K562 (cell line): ENCODE data around the gene NUP98. TPM values are rescaled to one million over a fixed set of nuclear protein-coding genes. Genes with fewer than 3 reads are reported as not detected.

Experiments used
- ATAC-seq: fragments of 200-7000 bp; cut with Tn5 transposase; 3 replicates; pipeline ENCODE4 v1.9.1; 2020; ENCODE audit warnings: moderate library complexity
- BruUV-seq: library from RNA; stranded (reverse); fragments of 400-500 nt; replicated peaks from 2 replicates; lab custom pipeline; 2021; lab: Mats Ljungman, UMichigan
- CTCF ChIA-PET: fragments of 300-600 bp; formaldehyde crosslinking; extraction: SDS; loops from one replicate; lab custom pipeline; 2021; ENCODE audit warnings: low intra/inter-chr PET ratio; lab: Yijun Ruan, JAX
- POLR2A ChIA-PET: fragments of 300-600, 350-650 bp; sonication (Branson Sonifier 250); formaldehyde crosslinking; extraction: SDS; loops from one replicate; lab custom pipeline; 2021; ENCODE audit warnings: antibody characterized with exemption, inconsistent platforms; lab: Yijun Ruan, JAX
- DNase-seq, 4 experiments: peaks; one replicate each; pipeline versions ENCODE4 v3.0.0 to v3.0.0-alpha.2; 2011 to 2018; ENCODE audit warnings: low spot score in 3 of 4, mixed read lengths in 3 of 4; ENCODE audit errors: extremely low read depth in 1 of 4
- FAIRE-seq: peaks from 2 replicates; lab custom pipeline; 2011; peaks lifted over from hg19 to GRCh38; lab: Jason Lieb, UNC
- H2AFZ ChIP-seq: 2 replicates; pipeline ENCODE4 v1.6.0; 2011; ENCODE audit warnings: low read depth, low read length, control low read depth, inconsistent platforms
- H3K27ac ChIP-seq: fragments of 200-600 bp; 3 replicates; pipeline ENCODE4 v1.8.0; 2011; ENCODE audit warnings: low read depth, mild to moderate bottlenecking, control low read depth, inconsistent platforms, low read length, moderate library complexity, mixed read lengths; ENCODE audit errors: extremely low read depth
- H3K27me3 ChIP-seq, 2 experiments: fragments of 300-600 bp in 1 of 2; 2 replicates in 1 of 2; 3 replicates in 1 of 2; pipeline versions ENCODE4 v1.6.0 to v1.8.0; 2011; ENCODE audit warnings: inconsistent platforms in 2 of 2, low read length in 2 of 2, mild to moderate bottlenecking in 1 of 2, mixed read lengths in 1 of 2, moderate library complexity in 1 of 2; ENCODE audit not compliant: control insufficient read depth in 2 of 2, insufficient read depth in 2 of 2
- H3K36me3 ChIP-seq: fragments of 300-600 bp; 3 replicates; pipeline ENCODE4 v1.8.0; 2011; ENCODE audit warnings: mild to moderate bottlenecking, low read length, inconsistent platforms; ENCODE audit not compliant: control insufficient read depth, insufficient read depth
- H3K4me1 ChIP-seq, 2 experiments: fragments of 200-600 bp in 1 of 2; replicated peaks in 1 of 2; 2 replicates in 1 of 2; 3 replicates in 1 of 2; pipeline versions ENCODE4 v1.5.1 to v1.8.0; 2011; ENCODE audit warnings: inconsistent platforms in 2 of 2, low read length in 2 of 2, mild to moderate bottlenecking in 1 of 2, mixed read lengths in 1 of 2, moderate library complexity in 1 of 2; ENCODE audit not compliant: control insufficient read depth in 2 of 2, insufficient read depth in 2 of 2
- H3K4me2 ChIP-seq: 2 replicates; pipeline ENCODE4 v1.6.1; 2011; ENCODE audit warnings: low read length, control low read depth, inconsistent platforms, mixed read lengths; ENCODE audit not compliant: insufficient read depth
- H3K4me3 ChIP-seq: fragments of 200-600 bp; sonication (generic), shearing (Covaris generic); 2 replicates; pipeline ENCODE4 v1.5.1; 2016; ENCODE audit warnings: control low read depth, inconsistent platforms
- H3K79me2 ChIP-seq: fragments of 200-600 bp; 3 replicates; pipeline ENCODE4 v1.8.0; 2011; ENCODE audit warnings: low read length, inconsistent platforms; ENCODE audit not compliant: control insufficient read depth, insufficient read depth
- H3K9ac ChIP-seq, 2 experiments: 2 replicates each; pipeline versions ENCODE4 v1.6.0 to v1.6.1; 2011; ENCODE audit warnings: low read depth in 2 of 2, low read length in 2 of 2, control low read depth in 1 of 2, inconsistent platforms in 1 of 2, mild to moderate bottlenecking in 1 of 2, mixed read lengths in 1 of 2; ENCODE audit not compliant: insufficient read depth in 1 of 2
- H3K9me1 ChIP-seq: one replicate; pipeline ENCODE4 v1.6.0; 2011; ENCODE audit warnings: inconsistent platforms, mild to moderate bottlenecking, low read length, moderate library complexity; ENCODE audit not compliant: control insufficient read depth, insufficient read depth
- H3K9me3 ChIP-seq: replicated peaks from 2 replicates; pipeline ENCODE4 v1.5.1; 2011; ENCODE audit warnings: low read depth, low read length, inconsistent platforms; ENCODE audit not compliant: control insufficient read depth, insufficient read depth
- H4K20me1 ChIP-seq: replicated peaks from 2 replicates; pipeline ENCODE4 v1.6.1; 2011; ENCODE audit warnings: low read length, inconsistent platforms, mixed read lengths; ENCODE audit not compliant: control insufficient read depth, insufficient read depth
- ARID1B ChIP-seq: fragments of 450-650 bp; IDR thresholded peaks from 2 replicates; pipeline ENCODE4 v1.6.1; 2016; ENCODE audit warnings: antibody characterized with exemption, mild to moderate bottlenecking, inconsistent platforms
- E4F1 ChIP-seq: fragments of 250-450 bp; sonication (Bioruptor Pico); IDR thresholded peaks from 2 replicates; pipeline ENCODE4 v1.5.0; 2021; ENCODE audit warnings: mild to moderate bottlenecking, borderline replicate concordance
- GATA2 ChIP-seq: sonication (generic); formaldehyde crosslinking; IDR thresholded peaks from 2 replicates; pipeline ENCODE4 v1.4.0; 2020; ENCODE audit warnings: mild to moderate bottlenecking, missing genetic modification reagents
- GTF3C2 ChIP-seq: IDR thresholded peaks from 3 replicates; pipeline ENCODE4 v1.6.1; 2011; ENCODE audit warnings: borderline replicate concordance, mild to moderate bottlenecking, moderate library complexity; ENCODE audit not compliant: insufficient read length; ENCODE audit errors: extremely low read depth
- MTA1 ChIP-seq: fragments of 450-650 bp; IDR thresholded peaks from 2 replicates; pipeline ENCODE4 v1.6.1; 2017; ENCODE audit warnings: borderline replicate concordance
- MYNN ChIP-seq, 2 experiments: sonication (generic); formaldehyde crosslinking in 1 of 2; IDR thresholded peaks; 2 replicates each; pipeline versions ENCODE4 v1.5.0 to v1.6.1; 2016 to 2020; ENCODE audit warnings: antibody characterized with exemption in 1 of 2, missing genetic modification reagents in 1 of 2
- NRF1 ChIP-seq, 2 experiments: fragments of 450-650 bp; IDR thresholded peaks in 1 of 2; conservative IDR thresholded peaks in 1 of 2; 2 replicates each; pipeline ENCODE4 v1.6.1; 2014; ENCODE audit warnings: mild to moderate bottlenecking in 2 of 2
- NUFIP1 ChIP-seq: fragments of 450-650 bp; IDR thresholded peaks from 2 replicates; pipeline ENCODE4 v1.6.1; 2018; ENCODE audit not compliant: partially characterized antibody
- TRIM24 ChIP-seq, 2 experiments: fragments of 450-650 bp; IDR thresholded peaks; 2 replicates each; pipeline ENCODE4 v1.6.1; 2016
- USF2 ChIP-seq: sonication (generic); formaldehyde crosslinking; IDR thresholded peaks from 2 replicates; pipeline ENCODE4 v1.5.0; 2020; ENCODE audit warnings: missing genetic modification reagents
- ZBTB12 ChIP-seq: fragments of 250-450 bp; sonication (Bioruptor Pico); IDR thresholded peaks from 2 replicates; pipeline ENCODE4 v1.4.0; 2020
- ZC3H11A ChIP-seq: IDR thresholded peaks from 2 replicates; pipeline ENCODE4 v1.6.1; 2012; ENCODE audit warnings: low read depth, low read length, improper control_type of control experiment
- ZNF511 ChIP-seq: sonication (generic); formaldehyde crosslinking; IDR thresholded peaks from 2 replicates; pipeline ENCODE4 v1.8.0; 2022; ENCODE audit warnings: mild to moderate bottlenecking, missing genetic modification reagents
- in situ Hi-C: fragments of 300-500 bp; cut with MboI; formaldehyde crosslinking; loops from 4 replicates; pipeline ENCODE4 v1.15.0; 2018; ENCODE audit warnings: inconsistent platforms, mixed read lengths
- intact Hi-C: fragments of 100-400 bp; cut with micrococcal nuclease; formaldehyde crosslinking; loops from 2 replicates; pipeline ENCODE4 v1.14.2; 2022
- polyA plus RNA-seq, 8 experiments: library from polyadenylated mRNA; depleted of rRNA in 4 of 8; stranded (reverse) in 5 of 8; unstranded in 3 of 8; fragments of >200 nt; fragmentation: Nextera tagmentation in 2 of 8; fragmentation: Illumina TruSeq in 1 of 8; extraction: Ambion mirVana in 2 of 8; extraction: Trizol in 1 of 8; gene quantifications; 2 replicates each; pipeline versions ENCODE4 v1.2.1 to v1.2.3, GENCODE V29; 2011 to 2014; ENCODE audit warnings: inconsistent platforms in 1 of 8, missing spikeins in 1 of 8
- total RNA-seq, 7 experiments: library from RNA; depleted of rRNA in 6 of 7; stranded (reverse); fragments of >200 nt in 6 of 7; fragmentation: Illumina TruSeq in 2 of 7; extraction: Trizol in 2 of 7; gene quantifications; 2 replicates each; pipeline versions ENCODE4 v1.2.1 to v1.2.3, GENCODE V29; 2011 to 2021; ENCODE audit warnings: low replicate concordance in 1 of 7

NUP98 gene
- total and polyA plus RNA-seq, 9 of the 15 experiments (the other 6 are each of a cell fraction or from before 2014, with no cell fraction given) = 45.1 to 196 (median 130) TPM

GRCh38 chr11:3664032-3664630 lies 133.2 kb downstream of the NUP98 start (continued):
- no peak for TF ChIP-seq GTF3C2
- TF ChIP-seq NRF1 (conservative IDR thresholded peaks at IDR 0.05 in 1 of 2, IDR thresholded peaks at IDR 0.05 in 1 of 2) = no peak
- no peak for TF ChIP-seq MYNN (IDR thresholded peaks at IDR 0.05)
- TF ChIP-seq MYNN (CRISPR knock-in tag; IDR thresholded peaks at IDR 0.05) = no peak
- no peak for TF ChIP-seq NUFIP1
- no peak for TF ChIP-seq ARID1B

- Histone ChIP-seq H3K9ac (no peak overlapping the region), H3K27me3 (peaks cover 15 to 31% of the 10 kb centered on the region in 2 experiments), H3K9me1 (no peaks in the 10 kb centered on the region), H3K4me2 (no peak overlapping the region), H4K20me1 (peaks cover 7% of the 10 kb centered on the region; the same call in 1 of the 2 replicates), H3K27ac (no peak overlapping the region), H3K4me3 (no peak overlapping the region), H3K79me2 (no peaks in the 10 kb centered on the region), H3K4me1 (peaks cover 0 to 21% of the 10 kb centered on the region in 2 experiments; a peak in 2 of 5 replicates), H2AFZ (no peak overlapping the region), H3K9me3 (no peaks in the 10 kb centered on the region), H3K36me3 (peaks cover 12% of the 10 kb centered on the region; the same call in 1 of the 3 replicates)
- ChIA-PET CTCF (no interaction called here), POLR2A (interaction anchor here (0.7 kb wide), 1 partner anchor 21 kb away, joined by 3 read pairs; no protein-coding TSS in a partner anchor)
- no TSS peak for BruUV-seq
- no peak for ATAC-seq
- no peak for FAIRE-seq
- intact Hi-C loops (no loop called here), in situ Hi-C loops (no loop called here)
- DNase-seq = no peak
- TF ChIP-seq ZBTB12 (CRISPR knock-in tag) (no peak), TRIM24 (IDR thresholded peaks at IDR 0.05) (peak; percentile 44 to 51; a peak in 2 of 4 replicates), E4F1 (no peak), ZC3H11A (0 out of 2 replicates have a peak, but pooled peaks have one; percentile 53), MTA1 (peak; percentile 93), USF2 (CRISPR knock-in tag) (no peak), GATA2 (CRISPR knock-in tag) (peak; percentile 72), ZNF511 (no peak)
Observed at GRCh38 chr11:3662856-3663255, 134.5 kb downstream of the NUP98 start.
